Thyroid gland (tissue), 4 donors: ENCODE data around the gene RRP8. TPM values are rescaled to one million over a fixed set of nuclear protein-coding genes. Genes with fewer than 3 reads are reported as not detected.

Experiments used
- DNase-seq, 2 donors: peaks; one replicate each; pipeline ENCODE4 v3.0.0-alpha.2; 2019
- H3K27ac ChIP-seq, 3 donors: fragments of 200-600 bp; sonication (generic); 1 replicate in 2 of 3; 2 replicates in 1 of 3; pipeline ENCODE4 v1.5.1; 2016 to 2019; ENCODE audit warnings: mild to moderate bottlenecking in 1 of 3, moderate library complexity in 1 of 3
- H3K27me3 ChIP-seq: fragments of 200-600 bp; sonication (generic); one replicate; pipeline ENCODE4 v1.5.1; 2019
- H3K36me3 ChIP-seq, 2 donors: fragments of 200-600 bp; sonication (generic); one replicate each; pipeline ENCODE4 v1.5.1; 2016 to 2019
- H3K4me1 ChIP-seq, 2 donors: fragments of 200-600 bp; sonication (generic); one replicate each; pipeline ENCODE4 v1.5.1; 2017 to 2019
- H3K4me3 ChIP-seq, 3 donors: fragments of 200-600 bp; sonication (generic); replicated peaks in 1 of 3; 1 replicate in 2 of 3; 2 replicates in 1 of 3; pipeline ENCODE4 v1.5.1; 2016; ENCODE audit warnings: mild to moderate bottlenecking in 1 of 3
- H3K9me3 ChIP-seq: fragments of 200-600 bp; sonication (generic); one replicate; pipeline ENCODE4 v1.5.1; 2017
- CTCF ChIP-seq, 6 experiments: fragments of 200-600 bp in 3 of 6; fragments of 450-650 bp in 3 of 6; sonication (generic) in 3 of 6; IDR thresholded peaks; one replicate each; pipeline ENCODE4 v1.5.1; 2016 to 2019; ENCODE audit warnings: antibody characterized with exemption in 6 of 6, mild to moderate bottlenecking in 2 of 6, inconsistent platforms in 1 of 6, moderate library complexity in 1 of 6
- POLR2A ChIP-seq, 2 donors: fragments of 450-650 bp; IDR thresholded peaks; one replicate each; pipeline ENCODE4 v1.6.1; 2017; ENCODE audit warnings: antibody characterized with exemption in 2 of 2, mild to moderate bottlenecking in 2 of 2, moderate library complexity in 1 of 2
- WGBS, 2 donors: methylation state at CpG; one replicate each; pipeline ENCODE4 v1.1.5; 2017; 5-methylcytosine and 5-hydroxymethylcytosine counted together
- intact Hi-C: fragments of 100-400 bp; cut with DNase I; formaldehyde crosslinking; loops from one replicate; pipeline ENCODE4 v1.15.1; 2023
- total RNA-seq, 4 donors: library from RNA; depleted of rRNA; stranded (reverse); fragments of >200 nt; gene quantifications; one replicate each; pipeline ENCODE4 v1.2.3, GENCODE V29; 2016

RRP8 gene
- total RNA-seq, 4 donors from 2014 or later: 12.9 to 36.7 (median 18.8) TPM

- WGBS, 2 donors: 95 to 100% methylated on average over 1 of the region's 1 CpG
- no peak for DNase-seq
These were observed 44.0 kb downstream of the RRP8 start for GRCh38 chr11:6559369-6559768.

GRCh38 chr11:6557761-6558674, 45.4 kb downstream of the RRP8 start:
- no peaks in the 10 kb centered on the region for H3K27me3 ChIP-seq
- 88 to 93% methylated on average over 10 to 14 of the region's 14 CpGs for WGBS, 2 donors
- no peak overlapping the region for H3K27ac ChIP-seq
- no peak overlapping the region for H3K4me3 ChIP-seq
- intact Hi-C loops: no loop called here
- H3K4me1 ChIP-seq: no peaks in the 10 kb centered on the region
- DNase-seq: peak in 1 of 2 donors; percentile 29
- TF ChIP-seq CTCF (IDR thresholded peaks at IDR 0.05) (no peak), POLR2A (IDR thresholded peaks at IDR 0.05) (no peak)
- H3K9me3 ChIP-seq: no peaks in the 10 kb centered on the region
- no peaks in the 10 kb centered on the region for H3K36me3 ChIP-seq

More at GRCh38 chr11:6559369-6559768, 44.0 kb downstream of the RRP8 start:
- no peak overlapping the region for H3K27ac ChIP-seq
- intact Hi-C loops: no loop called here
- TF ChIP-seq POLR2A (IDR thresholded peaks at IDR 0.05) (no peak), CTCF (IDR thresholded peaks at IDR 0.05) (no peak)
- no peaks in the 10 kb centered on the region for H3K9me3 ChIP-seq
- no peaks in the 10 kb centered on the region for H3K27me3 ChIP-seq
- no peaks in the 10 kb centered on the region for H3K36me3 ChIP-seq
- H3K4me3 ChIP-seq: no peak overlapping the region
- H3K4me1 ChIP-seq: no peaks in the 10 kb centered on the region

- Histone ChIP-seq H3K27me3 (no peaks in the 10 kb centered on the region), H3K4me3 (no peak overlapping the region), H3K27ac (no peak overlapping the region), H3K9me3 (no peaks in the 10 kb centered on the region), H3K36me3 (no peaks in the 10 kb centered on the region), H3K4me1 (no peaks in the 10 kb centered on the region)
- no peak for TF ChIP-seq POLR2A (IDR thresholded peaks at IDR 0.05)
- no peak for TF ChIP-seq CTCF (IDR thresholded peaks at IDR 0.05)
- WGBS, 2 donors: 96% methylated on average over 11 of the region's 11 CpGs
- DNase-seq: no peak
- intact Hi-C loops: no loop called here
These were observed 46.4 kb downstream of the RRP8 start for GRCh38 chr11:6557063-6557462.

- DNase-seq: no peak
- TF ChIP-seq CTCF (IDR thresholded peaks at IDR 0.05): no peak
- no peak for TF ChIP-seq POLR2A (IDR thresholded peaks at IDR 0.05)
- Histone ChIP-seq H3K27ac (no peak overlapping the region), H3K9me3 (no peaks in the 10 kb centered on the region), H3K4me1 (no peaks in the 10 kb centered on the region), H3K36me3 (no peaks in the 10 kb centered on the region), H3K4me3 (no peak overlapping the region), H3K27me3 (no peaks in the 10 kb centered on the region)
- intact Hi-C loops: no loop called here
- 92 to 94% methylated on average over 11 of the region's 11 CpGs for WGBS, 2 donors
These were observed 47.1 kb downstream of the RRP8 start for GRCh38 chr11:6556139-6556949.
